GM13977 (cell line): ENCODE measurements around the gene SLC6A9.

Experiments
- DNase-seq: peaks from one replicate; pipeline ENCODE4 v3.0.0; 2012; ENCODE audit warnings: low spot score
- in situ Hi-C: fragments of 300-500 bp; cut with MboI; formaldehyde crosslinking; loops from one replicate; pipeline ENCODE4 v1.12.0; 2022; ENCODE audit warnings: low sequenced_read_pairs, low pct_unique_long_range_greater_than_20kb, mixed read lengths, inconsistent platforms; ENCODE audit not compliant: unreplicated experiment
- TF ChIP-seq, protein P1 (sequence below): IDR thresholded peaks from 2 replicates; pipeline ENCODE4 v1.5.1; 2012; ENCODE audit warnings: mild to moderate bottlenecking, control low read depth; ENCODE audit not compliant: insufficient read depth; ENCODE audit errors: extremely low read depth, missing control alignments

The SLC6A9 gene

DNA sequence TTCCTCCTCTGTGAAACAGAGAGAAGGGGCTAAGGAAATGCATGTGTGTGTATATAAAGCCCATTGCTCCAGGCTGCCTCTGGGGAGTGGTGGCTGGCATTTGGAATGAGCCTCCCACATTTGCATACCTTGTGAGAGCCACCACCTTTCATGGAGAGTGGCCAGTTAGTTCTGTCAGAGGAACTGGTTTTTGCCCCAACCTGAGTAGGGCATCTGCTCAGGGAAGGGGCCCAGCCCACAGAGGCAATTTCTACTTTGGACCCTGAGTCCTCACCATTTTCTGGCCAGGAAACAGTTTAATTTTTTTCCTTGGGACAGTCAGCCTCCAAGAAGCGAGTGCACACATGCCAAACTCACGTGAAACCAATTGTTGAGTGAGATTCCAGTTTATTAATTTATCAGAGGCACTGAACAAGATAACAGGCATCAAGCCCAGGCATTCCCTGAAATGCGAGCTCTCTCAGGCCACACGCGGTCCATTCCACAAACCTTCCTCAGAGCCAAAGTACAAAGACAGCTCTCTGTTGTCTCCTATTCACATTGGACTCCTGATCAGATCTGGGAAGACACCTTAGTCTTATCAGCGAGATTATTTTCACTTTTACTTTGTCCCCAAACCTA, 1.0 kb upstream of the SLC6A9 start:
- in situ Hi-C loops, result loop anchor here (25.0 kb wide), 1 partner anchor 495 kb away; the partner anchor contains the start of gene PTPRF
- peak; percentile 6 for DNase-seq
- TF ChIP-seq, protein P1, sequence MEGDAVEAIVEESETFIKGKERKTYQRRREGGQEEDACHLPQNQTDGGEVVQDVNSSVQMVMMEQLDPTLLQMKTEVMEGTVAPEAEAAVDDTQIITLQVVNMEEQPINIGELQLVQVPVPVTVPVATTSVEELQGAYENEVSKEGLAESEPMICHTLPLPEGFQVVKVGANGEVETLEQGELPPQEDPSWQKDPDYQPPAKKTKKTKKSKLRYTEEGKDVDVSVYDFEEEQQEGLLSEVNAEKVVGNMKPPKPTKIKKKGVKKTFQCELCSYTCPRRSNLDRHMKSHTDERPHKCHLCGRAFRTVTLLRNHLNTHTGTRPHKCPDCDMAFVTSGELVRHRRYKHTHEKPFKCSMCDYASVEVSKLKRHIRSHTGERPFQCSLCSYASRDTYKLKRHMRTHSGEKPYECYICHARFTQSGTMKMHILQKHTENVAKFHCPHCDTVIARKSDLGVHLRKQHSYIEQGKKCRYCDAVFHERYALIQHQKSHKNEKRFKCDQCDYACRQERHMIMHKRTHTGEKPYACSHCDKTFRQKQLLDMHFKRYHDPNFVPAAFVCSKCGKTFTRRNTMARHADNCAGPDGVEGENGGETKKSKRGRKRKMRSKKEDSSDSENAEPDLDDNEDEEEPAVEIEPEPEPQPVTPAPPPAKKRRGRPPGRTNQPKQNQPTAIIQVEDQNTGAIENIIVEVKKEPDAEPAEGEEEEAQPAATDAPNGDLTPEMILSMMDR, result no peak

DNA sequence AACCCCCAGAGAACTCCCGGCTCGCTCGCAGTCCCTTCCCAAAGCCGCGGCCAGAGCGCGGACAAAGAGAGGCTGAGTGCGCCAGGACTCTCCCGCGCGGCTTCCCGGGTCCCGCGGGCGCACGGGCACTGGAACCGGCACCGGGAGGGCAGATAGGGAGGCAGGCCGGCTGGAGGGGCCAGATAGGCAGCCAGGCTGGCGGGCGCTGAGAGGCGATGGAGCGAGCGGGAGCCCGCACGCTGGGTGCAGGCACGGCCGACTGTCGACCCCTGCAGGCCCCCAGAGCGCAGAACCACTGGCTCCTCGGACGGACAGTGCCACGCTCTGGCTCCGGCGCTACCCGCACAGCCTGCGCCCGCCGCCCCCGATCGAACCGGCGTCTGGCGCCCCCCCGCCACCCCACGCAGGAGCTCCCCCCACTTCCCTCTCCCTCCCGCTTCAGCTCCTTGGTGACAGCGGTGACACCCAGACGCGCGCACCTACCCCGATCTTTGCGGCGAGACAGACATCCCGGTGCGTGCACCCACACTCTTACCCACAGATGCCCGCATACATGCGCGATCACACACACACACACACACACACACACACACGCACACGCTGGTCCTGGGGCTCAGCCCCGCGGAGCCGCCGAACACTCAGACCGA, 534 bp downstream of the SLC6A9 start:
- DNase-seq, result peak; percentile 67
- in situ Hi-C loops, result loop anchor here (25.0 kb wide), 1 partner anchor 493 kb away; the partner anchor contains the start of gene PTPRF
- TF ChIP-seq, protein P1, result peak; percentile 25

DNA sequence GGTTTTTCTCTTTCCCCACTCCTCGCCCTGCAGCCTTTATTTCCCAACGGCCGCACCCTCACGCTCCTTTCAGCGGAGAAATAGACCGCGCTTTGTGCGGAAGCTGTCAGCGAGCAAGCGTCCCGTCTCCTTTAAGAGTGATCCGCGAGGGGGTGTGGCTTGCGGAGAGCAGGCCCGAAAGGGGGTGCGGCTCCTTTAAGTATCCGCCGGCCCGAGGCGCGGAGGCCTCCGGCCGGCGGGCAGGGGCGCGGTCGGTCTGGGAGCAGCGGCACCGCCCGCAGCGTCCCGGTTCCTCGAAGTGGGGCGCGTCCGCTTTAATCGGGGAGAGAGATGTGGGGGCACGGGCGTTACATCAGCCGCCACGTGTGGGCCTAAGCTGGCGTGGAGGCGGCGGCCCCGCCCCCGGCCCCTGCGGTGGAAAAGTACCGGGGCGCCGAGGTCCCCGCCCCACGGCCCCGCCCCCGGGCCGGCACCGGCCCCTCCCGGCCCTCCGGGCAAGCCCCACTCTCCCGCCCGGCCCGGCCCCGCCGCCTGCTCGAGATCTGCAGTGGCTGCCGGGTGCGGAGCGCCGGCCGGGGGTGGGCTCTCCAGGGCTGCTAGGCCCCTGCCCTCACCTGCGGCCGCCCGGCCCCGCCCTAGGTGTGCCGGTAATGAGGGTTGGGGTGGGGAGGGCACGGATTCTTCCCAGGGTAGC, 1.2 kb downstream of the SLC6A9 start:
- in situ Hi-C loops, result loop anchor here (25.0 kb wide), 1 partner anchor 493 kb away; the partner anchor contains the start of gene PTPRF
- TF ChIP-seq, protein P1, result no peak
- DNase-seq, result peak; percentile 93

DNA sequence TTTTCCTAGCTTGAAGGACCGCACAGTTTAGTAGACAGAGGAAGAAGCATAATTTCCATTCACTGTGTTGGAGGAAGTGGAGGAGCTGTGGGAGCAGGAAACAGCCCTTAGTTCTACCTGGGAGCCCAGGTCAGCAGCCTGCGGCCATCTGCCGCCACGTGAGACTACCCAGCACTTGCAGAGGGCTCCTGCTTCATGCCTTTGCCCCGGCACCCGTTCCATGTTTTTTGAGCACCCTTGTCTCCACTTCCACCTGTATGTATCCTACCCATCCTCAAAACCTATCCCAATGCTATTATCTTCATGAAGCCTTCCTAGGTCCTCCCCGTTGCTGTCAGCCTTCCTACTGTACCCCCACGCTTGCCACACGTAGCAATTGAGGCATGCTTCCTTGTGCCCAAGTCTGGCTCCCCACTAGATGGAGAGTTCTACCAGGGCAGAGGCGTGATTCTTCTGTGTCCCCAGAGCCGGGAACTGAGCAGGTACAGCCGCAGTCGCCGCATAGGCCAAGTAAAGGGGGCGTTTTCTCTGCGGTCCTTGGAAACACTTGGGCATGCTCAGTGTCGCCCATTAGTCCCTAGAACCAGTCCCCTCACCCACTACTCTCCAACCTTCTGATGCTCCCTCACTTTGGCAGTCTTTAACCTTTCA, 1.9 kb downstream of the SLC6A9 start:
- TF ChIP-seq, protein P1, result no peak
- DNase-seq, result peak; percentile 69
- in situ Hi-C loops, result loop anchor here (25.0 kb wide), 1 partner anchor 492 kb away; the partner anchor contains the start of gene PTPRF

DNA sequence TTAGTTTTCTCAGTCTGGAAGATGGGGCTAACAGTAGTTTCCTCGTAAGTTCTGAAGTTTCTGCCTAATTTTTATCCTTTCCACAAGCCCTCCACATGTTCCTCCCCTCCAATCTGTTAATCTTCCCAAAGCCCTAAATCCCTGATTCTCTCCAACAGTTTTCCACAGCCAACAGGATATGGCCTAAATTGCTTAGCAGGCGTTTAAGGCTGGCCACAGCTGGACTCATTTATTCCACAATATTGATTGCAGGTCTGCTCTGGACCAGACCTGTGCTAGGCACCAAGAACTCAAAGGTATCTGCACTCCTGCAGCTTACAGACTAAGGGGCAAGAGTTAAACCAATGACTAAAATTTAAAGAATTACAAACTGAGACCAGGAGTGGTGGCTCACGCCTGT, 3.9 kb downstream of the SLC6A9 start:
- in situ Hi-C loops, result loop anchor here (25.0 kb wide), 1 partner anchor 490 kb away; the partner anchor contains the start of gene PTPRF
- no peak for DNase-seq
- TF ChIP-seq, protein P1, result no peak

DNA sequence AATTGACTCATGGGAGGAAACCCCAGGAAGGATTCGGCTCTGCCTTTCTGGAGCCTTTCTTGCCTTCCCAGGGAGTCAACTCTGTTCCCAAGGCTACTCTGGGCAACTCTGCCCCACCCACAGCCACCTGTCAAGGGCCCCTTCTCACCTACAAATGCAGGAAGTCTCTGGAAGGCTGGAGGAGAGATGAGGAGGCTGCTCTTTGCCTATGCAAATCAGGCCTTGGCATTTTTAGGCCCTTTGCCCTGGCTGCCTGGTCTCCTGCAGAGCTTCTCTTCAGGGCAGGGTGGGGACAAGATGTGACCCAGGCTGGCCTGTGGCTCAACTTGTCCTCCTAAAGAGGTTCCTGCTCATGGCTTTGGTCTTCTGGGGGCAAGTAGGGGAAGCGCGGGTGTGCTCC, 5.4 kb downstream of the SLC6A9 start:
- in situ Hi-C loops, result loop anchor here (25.0 kb wide), 1 partner anchor 489 kb away; the partner anchor contains the start of gene PTPRF
- TF ChIP-seq, protein P1, result no peak
- no peak for DNase-seq
